HG03280 (cell line): ENCODE results near the gene VPS41.
"Not testable (repeated sequence)": the region's sequence is repeated elsewhere in the genome, so short reads cannot be mapped to it uniquely, and the experiment has no call there.

Experiments
- ATAC-seq: cut with Tn5 transposase; IDR thresholded peaks from one replicate; pipeline ENCODE4 v1.9.1; 2021; ENCODE audit warnings: mild to moderate bottlenecking, moderate library complexity; ENCODE audit not compliant: unreplicated experiment

The VPS41 gene

DNA sequence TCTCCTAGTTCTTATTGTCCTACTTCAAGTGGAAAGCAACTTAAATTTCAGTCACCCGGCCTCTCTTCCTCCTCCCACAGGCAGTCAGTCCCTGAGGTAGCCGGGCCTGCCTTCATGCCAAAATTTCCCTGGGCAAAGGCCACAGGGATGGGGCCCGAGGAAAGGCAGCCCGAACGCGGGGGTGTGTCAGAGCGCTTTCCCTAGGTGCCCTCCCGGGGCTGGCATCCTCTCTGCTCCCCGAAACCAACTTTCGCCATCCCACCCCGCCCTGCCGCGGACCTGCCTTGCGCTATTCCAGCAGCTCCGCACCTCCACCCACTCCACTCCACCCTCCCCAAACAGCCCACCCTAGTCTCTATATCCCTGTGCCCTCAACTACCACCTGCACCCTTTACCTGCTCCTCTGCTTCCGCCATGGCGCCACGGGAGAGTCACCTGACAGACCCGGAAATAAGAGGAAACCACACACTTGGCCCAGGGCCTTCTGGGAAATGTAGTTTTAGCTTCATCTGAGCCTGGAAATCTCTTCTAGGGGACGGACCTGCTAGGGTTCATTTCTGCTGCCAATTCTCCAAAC, at the start of gene VPS41:
Gene VPS41 (minus strand): TSS at position 433 of the 577 bp plus-strand sequence. CDS start 17 bp downstream, at position 416.
- peak; percentile 99 for ATAC-seq

DNA sequence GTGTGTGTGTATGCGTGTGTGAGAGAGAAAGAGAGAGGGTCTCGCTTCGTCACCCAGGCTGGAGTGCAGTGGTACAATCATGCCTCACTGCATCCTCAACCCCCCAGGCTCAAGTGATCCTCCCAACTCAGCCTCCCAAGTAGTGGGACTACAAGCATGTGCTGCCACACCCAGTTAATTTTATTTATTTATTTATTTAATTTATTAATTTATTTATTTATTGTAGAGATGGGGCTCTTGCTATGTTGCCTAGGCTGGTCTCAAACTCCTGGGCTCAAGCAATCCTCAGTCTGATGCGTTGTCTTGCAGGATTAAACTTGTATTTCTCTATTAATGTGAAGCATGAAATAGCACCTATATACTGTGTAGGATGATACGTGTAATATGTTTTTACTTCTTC, 46.9 kb upstream of the VPS41 start:
- no peak for ATAC-seq

DNA sequence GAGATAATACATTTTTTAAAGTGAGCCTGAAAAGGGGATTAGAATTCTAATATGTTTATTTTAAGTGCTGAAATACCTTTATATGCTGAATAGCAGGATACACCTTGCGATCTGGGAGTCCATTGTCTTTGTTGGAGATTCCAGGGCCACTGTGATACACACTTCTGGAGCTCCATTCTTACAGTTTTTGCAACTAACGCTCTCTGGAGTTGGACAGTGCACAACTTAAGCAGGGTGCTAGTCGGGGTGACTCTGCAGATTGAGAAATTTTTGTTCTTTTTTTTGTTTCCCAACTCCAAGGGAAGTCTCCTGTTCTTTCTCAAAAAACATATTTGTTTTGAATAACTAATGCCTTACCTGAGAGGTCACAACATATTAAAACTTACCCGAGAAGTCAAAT, 45.0 kb upstream of the VPS41 start:
- no peak for ATAC-seq

DNA sequence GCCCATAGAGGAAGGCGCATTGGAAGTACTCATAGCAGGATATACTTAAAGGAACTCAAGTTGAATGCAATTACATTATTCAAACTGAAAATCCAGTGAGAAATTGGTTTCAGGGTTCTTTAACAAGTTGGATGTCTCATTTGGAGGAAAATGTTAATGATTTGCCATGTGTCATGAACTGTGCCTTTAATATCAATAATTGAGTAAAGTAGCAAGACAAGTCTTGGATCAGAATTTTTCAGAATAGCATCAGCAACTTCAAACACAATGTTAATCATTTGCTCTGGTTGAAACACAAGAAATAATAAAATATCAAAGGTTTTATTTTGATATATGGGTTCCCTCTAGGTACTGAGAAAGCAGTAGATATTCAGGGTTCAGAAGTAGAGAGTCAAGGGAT, 44.2 kb upstream of the VPS41 start:
- ATAC-seq, result no peak

DNA sequence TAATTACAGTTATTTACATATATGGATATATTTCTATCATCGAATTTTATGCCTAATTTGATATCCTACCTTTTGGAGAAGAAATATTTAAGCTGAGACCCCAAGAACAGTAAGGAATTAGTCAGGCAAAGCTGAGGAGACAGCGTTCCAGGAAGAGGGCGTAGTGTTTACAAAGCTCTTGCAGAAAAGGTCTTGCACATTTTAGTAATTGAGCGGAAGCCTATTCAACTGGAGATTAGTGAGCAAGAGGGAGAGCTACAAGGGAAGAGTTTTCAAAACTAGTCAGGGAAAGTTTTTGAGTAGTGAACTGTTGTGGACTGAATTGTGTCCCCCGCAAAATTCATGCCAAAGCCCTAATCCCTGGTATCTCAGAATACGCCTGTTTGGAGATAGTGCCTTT, 42.2 kb upstream of the VPS41 start:
- ATAC-seq, result no peak

DNA sequence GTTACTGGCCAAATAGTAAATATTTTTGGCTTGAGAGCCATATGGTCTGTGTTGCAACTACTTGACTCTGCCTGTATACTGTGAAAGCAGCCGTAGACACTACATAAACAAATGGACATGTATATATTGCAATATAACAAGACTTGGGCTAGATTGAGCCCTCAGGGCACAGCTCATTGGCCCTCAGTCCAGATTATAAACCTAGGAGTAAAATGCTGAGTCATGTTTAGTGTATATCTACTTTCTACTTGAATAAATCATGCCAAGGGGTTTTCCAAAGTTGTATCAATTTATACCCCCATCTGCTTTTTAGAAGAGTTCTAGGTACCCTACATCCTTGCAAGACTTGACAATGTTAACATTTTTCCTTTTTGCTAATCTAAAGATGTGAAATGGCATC, 41.3 kb upstream of the VPS41 start:
- no peak for ATAC-seq

DNA sequence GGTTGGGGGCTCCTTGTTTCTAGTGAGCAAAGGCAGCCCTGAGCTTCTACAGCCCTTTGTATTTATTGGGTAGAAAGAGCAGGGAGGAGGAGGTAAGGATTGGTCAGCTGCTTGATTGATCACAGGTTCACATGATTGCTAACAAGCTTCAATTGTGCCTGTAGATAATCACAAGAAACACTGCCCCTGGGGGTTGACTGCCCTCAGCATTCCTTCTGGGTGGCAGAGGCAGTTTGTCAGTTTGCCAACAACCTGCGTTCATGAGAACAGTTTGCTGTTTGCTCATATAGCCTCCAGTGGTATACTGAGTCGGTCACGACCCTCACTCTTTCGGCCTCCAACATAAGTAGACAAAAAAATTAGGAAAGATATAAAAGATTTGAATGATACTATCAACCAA, 38.5 kb upstream of the VPS41 start:
- not testable (repeated sequence) for ATAC-seq

DNA sequence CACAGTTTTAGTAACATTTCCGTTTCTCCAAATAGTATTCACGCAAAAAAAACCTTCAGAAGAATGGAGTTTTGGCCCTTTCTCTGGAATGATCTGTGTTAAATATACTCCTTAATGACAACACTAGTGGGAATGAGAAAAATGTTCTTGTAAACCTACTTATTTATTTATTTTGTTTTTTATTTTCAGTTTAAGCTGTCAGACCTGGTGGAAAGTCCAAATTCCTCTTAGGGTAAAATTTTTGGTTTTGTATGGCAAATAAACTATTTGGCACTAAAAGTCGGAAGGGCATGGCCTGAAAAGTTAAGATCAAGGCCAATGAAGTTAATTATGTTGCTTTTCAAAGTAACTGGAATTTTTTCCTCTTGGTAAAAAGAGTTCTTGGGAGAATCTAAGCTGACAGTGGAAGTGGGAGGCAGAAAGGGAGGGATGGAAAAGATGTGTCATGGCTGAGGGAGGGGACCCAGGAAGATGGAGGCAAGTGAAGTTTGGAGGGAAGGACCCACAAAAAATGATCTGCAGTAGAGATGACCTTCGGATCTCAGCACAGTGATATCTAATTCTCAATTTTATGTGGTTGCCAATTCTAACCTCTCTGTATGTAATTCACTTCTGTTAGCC, 33.5 kb upstream of the VPS41 start:
- no peak for ATAC-seq

DNA sequence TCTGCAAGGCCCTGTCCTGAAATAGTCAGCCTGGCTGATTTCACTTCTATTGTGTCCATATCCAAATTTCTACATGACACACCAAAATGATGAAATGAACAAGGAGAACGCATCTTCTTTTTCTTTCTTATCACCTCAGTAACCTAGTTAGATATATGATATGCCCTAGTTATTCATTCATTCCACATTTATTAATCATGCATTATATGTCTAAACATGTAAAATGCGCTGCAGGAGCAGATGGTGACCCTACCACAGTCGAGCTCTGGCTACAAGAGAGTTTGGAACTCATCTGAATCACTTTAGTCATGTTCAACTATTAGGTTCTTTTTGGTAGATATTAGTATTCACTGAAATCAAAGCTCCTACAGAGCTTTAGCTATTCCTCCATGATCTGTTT, 31.8 kb upstream of the VPS41 start:
- ATAC-seq, result no peak

DNA sequence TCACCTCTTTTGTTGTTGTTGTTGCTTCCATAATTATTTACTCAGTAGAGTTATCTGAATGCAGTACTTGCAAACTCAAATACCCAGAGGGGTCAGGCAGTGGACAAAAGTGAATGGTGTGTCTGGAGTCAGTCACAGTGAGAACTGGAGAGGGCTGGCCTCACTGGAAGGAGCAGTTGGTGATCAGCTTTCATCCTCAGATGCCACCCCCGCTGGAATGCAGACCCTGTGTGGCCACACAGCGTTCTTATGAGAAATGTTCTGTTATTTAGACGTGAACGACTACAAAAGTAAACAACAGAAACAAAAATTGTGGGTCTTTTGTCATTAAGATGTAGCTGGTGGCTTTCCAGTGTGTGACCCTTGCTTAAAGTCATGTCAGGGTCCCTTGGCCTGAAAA, 29.6 kb upstream of the VPS41 start:
- no peak for ATAC-seq

DNA sequence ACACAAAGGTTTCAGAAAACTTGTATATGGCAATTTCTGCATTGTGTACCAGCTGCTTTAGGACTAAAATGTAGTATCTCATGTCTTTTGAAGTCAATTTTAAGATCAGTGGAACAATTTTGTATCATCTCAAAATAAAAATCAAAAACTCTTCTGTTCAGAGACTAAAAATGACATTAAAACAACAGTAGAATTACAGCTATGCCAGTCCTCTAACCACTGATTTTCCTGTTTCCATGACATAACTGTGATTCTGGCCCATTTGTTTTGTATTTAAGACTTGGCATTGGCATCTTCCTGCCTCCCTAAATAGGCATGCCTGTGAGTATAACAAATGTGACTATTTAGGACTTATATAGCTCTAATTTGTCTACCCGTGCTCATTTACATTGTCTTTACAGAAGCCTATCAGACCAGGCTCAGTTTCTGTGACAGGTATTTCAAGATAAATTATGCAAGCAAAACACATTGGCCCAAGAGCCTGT, 29.1 kb upstream of the VPS41 start:
- ATAC-seq, result no peak

DNA sequence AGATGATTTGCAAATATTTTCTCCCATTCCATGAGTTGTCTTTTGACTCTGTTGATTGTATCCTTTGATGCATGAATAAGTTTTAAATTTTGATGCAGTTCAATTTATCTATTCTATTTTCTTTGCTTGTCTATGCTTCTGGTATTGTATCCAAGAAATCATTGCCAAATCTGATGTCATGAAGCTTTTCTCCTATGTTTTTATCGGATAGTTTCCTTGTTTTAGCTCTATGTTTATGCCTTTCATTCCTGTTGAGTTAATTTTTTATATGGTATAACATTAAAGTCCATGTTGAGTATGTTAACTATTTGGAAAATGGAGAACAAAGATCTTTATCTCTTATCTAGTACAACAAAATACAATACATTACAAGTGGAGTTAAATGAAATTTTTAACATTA, 27.6 kb upstream of the VPS41 start:
- no peak for ATAC-seq

DNA sequence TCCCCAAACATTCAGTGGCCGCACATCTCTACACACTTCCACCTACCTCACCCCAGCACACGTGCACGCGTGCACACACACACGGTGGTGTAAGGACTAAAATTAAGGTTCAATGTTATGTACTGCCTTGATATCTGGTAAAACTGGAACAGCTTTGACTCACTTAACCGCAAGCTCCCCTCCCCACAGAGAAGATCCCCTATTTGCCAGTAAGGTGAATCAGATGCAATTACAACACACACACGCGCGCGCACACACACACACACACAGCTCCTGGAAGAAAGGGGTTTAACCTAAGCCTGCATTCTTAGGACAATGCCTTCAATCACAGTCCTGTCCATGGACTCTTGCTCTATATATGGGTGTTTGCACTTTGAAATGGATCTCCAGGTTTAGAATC, 25.5 kb upstream of the VPS41 start:
- no peak for ATAC-seq

DNA sequence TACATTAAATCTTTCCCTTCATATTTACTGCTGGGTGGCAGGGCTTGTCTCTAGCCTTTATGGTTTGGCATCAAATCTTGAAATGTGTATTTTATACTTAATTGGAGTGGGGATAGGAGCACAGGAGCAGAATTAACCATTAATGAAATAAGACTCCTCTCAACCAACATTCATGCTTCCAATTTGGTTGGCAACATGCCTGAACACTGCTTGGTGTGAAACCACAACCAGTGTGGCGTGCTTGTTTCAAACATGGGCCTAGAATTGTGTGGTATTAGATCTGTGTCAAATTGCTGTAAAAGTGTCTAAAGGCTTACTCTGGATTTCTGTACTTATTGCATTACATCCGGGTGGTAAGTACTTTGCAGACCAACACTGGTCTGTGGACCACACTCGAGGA, 25.1 kb upstream of the VPS41 start:
- ATAC-seq, result no peak

DNA sequence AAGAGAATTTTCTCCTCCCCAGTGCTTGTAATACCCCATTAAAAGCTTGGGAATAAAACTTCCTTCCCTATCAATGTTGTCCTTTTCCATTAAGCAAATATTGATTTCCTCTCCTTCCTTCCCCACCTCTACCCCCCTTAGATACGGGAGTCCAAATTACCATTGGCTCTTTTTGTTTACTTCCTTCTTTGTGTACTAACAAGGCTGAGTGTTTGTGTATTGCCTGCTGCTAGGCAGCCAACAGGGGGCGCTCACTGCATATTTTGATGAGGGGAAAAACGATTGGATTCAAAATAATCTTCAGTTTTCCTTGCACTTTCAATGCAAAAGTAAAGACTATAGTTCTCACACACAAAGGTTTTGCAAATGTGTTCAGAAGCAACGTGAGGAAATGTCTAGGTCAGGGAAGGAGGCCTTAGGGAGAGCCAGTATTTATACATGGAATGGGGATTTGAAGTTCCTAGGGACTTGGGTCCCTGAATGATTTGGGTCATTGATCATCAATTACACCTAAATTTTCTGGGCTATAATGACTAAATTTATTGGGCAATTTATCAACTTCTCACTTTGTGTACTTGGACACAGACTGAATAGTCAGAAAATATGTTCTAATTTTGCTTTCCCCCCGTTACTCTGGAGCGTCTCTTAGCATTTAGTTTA, 23.6 kb upstream of the VPS41 start:
- peak; percentile 89 for ATAC-seq

DNA sequence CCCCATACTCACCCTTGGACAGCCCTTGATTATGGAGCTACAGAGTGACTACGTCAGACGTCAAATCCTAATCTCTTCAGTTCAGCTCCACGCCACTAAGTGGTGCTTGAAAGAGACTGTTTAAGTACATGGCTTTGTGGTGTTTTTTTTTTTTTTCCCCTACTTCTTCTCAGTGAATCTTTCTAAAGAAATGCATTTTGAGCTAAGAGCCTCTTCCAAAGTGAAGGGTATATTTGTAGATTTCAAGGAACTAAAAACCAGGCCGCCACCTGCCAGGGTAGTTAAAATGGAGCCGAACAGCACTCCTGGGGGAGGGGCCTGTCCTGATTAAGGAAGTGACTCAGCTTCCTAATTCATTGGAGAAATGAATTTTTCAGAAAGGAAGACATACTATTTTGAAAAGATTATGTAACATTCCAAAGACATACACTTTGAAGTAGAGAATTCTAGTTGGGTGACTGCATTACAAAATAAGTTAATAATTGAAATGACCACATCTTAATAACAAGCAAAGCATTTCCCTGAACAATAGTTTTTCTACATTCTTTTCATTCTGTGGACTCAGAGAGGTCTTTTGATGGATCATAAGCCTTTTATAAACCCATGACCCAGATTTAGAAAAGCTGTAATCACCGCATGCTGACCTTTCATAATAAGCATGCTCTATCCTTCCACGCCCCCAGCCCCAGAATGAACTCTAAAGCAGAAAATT, 20.6 kb upstream of the VPS41 start:
- ATAC-seq, result no peak

DNA sequence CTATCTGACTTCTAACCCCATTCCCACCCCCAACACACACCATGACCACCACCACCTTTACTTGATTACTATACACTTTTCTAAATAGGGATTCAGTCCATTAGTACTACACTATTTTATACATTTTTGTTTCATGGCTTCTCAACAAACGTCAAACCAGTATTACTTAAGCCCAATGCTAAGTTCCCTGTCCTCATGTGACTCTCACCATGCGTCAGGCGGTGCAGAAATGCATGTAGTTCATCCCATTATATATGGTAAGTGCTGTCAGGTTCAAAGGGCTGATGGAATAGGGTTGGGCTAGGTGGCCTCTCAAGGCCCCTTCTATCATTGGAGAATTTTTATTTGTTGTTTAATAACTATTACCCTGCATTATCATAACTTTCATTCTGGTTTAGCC, 19.5 kb upstream of the VPS41 start:
- ATAC-seq, result no peak

DNA sequence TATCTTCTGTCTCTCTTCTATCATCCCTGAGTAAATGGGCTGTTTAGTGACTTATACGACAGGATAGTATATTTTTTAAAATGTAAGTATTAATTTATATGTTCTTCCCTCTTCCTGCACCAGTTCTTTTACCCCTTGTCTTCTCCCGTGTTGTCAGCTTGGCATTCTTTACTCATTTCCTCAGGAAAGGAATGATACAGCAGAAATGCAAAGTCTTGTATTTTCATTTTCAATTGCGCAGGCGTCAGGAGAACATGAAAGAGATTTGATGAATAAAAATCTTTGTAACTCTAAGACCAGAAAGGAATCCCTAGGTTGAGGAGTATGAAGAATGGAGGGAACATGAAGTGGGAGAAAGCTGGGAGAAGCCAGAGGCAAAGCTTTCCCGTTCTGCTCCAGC, 18.8 kb upstream of the VPS41 start:
- ATAC-seq, result no peak

DNA sequence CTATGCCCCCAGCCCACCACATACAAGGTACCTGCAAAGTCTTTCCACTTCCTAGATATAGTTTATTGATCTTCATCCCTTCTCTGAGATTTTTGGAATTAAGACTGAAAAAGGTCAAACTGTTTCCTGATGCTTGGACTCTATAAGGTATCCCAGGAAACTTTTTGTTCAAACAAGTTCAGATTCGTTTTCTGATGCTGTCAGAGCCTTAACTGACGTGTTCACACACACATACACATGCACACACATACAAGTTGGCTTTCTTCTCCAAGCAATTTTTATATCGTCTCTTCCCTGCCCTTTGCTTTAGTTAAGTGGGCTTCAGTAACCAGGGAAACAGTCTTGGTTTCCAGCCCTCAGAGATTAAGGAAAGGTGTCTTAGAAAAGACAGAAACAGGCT, 11.7 kb upstream of the VPS41 start:
- no peak for ATAC-seq

DNA sequence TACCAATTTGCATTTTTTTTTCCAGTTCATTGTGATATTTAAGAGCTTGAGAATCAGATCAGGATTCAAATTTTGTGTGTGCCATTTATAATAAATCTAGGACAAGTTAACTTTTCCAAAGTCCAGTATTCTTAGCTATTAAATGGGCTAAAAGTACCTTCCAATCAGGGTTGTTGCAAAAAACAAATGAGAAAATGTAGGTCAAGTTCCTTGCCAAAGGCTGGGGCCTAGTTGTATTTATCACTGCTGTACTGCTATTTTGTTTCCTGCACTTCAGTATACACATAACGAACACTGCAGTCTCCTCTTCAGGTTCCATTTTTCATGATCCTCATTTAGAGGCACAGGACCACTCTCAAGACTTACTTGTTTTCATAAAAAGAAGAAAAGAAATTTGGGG, 7.4 kb upstream of the VPS41 start:
- no peak for ATAC-seq

DNA sequence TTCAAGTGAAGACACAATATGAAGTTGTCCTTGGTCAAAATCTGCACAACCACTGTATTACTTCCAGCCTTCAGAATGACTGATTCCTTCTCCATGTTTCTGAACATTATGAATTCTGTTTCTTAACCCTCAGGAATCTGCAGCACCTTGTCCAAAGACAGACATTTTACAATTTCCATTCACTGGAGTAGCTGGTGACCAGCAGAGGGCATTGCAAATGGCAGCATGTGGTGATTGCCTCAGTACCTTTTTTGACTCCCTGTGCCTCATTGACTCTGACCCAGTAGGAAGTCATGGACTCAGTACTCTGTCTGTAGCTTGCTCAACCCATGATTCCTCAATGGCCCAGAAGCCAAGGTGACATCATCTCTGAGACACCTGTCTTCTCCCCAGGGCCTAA, 879 bp upstream of the VPS41 start:
- ATAC-seq, result no peak

DNA sequence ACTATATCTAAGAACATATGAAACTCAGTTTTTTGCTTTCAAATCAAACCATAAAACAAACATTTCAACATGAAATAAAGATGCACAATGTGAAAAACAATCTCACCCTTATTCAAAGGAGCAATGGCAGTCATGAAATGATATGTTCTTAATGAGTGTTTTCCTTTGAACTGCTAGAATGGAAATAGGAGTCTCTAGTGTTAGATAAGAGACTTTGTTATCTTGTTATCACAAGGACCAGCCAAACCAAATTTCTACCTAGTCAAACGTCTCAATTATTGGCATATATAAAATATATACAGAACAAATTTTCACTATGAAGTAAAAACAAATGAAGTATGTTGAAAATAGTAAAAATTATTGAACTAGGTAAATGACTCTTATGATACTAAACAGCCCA, 1.2 kb downstream of the VPS41 start:
- no peak for ATAC-seq
